Measurements from ENCODE around the gene OR14A2.

- TF ChIP-seq, protein P1, sequence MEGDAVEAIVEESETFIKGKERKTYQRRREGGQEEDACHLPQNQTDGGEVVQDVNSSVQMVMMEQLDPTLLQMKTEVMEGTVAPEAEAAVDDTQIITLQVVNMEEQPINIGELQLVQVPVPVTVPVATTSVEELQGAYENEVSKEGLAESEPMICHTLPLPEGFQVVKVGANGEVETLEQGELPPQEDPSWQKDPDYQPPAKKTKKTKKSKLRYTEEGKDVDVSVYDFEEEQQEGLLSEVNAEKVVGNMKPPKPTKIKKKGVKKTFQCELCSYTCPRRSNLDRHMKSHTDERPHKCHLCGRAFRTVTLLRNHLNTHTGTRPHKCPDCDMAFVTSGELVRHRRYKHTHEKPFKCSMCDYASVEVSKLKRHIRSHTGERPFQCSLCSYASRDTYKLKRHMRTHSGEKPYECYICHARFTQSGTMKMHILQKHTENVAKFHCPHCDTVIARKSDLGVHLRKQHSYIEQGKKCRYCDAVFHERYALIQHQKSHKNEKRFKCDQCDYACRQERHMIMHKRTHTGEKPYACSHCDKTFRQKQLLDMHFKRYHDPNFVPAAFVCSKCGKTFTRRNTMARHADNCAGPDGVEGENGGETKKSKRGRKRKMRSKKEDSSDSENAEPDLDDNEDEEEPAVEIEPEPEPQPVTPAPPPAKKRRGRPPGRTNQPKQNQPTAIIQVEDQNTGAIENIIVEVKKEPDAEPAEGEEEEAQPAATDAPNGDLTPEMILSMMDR (IDR thresholded peaks at IDR 0.05): no peak
- no peak for TF ChIP-seq POLR2A (IDR thresholded peaks at IDR 0.05)
Measured at GRCh38 chr1:247746391-247746935, 1.5 kb downstream of the OR14A2 start.
